Stomach (tissue), 4 donors: ENCODE measurements around the gene NLRP5.
"Not testable (repeated sequence)": the region's sequence is repeated elsewhere in the genome, so short reads cannot be mapped to it uniquely, and the experiment has no call there.

Source experiments
- EP300 ChIP-seq: sonication (generic); formaldehyde crosslinking; IDR thresholded peaks from one replicate; pipeline ENCODE4 v1.6.1; 2017; ENCODE audit warnings: antibody characterized with exemption
- POLR2A ChIP-seq, 4 donors: fragments of 450-650 bp; IDR thresholded peaks; one replicate each; pipeline ENCODE4 v1.6.1; 2016; ENCODE audit warnings: antibody characterized with exemption in 4 of 4, control low read depth in 2 of 4, mild to moderate bottlenecking in 1 of 4, moderate library complexity in 1 of 4
- POLR2AphosphoS5 ChIP-seq, 3 donors: sonication (generic); formaldehyde crosslinking; IDR thresholded peaks; one replicate each; pipeline ENCODE4 v1.6.1; 2016; ENCODE audit warnings: antibody characterized with exemption in 3 of 3
- TF ChIP-seq, protein P1 (sequence below), 7 experiments: fragments of 450-650 bp in 4 of 7; fragments of 200-600 bp in 3 of 7; sonication (generic) in 3 of 7; IDR thresholded peaks; one replicate each; pipeline ENCODE4 v1.5.1; 2016 to 2019; ENCODE audit warnings: antibody characterized with exemption in 7 of 7, control low read depth in 2 of 7, mild to moderate bottlenecking in 1 of 7

DNA sequence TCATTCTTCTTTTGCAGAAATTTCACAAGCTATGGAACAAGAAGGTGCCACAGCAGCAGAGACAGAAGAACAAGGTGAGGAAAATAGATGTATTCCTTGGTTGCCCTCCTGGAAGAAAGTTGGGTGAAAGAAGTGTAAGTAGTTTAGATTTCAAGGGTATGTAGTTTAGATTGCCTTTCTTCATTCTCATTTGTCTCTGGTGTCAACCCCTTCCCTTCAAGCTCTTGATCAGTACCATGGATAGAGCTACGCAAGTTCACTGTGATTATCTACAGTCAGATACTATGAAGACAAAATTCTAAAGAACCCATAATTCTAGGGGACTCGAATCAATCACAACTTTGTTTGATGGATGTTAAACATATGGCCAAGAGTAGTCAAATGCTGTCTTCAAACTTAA, 32.8 kb downstream of the NLRP5 start:
- TF ChIP-seq, protein P1, sequence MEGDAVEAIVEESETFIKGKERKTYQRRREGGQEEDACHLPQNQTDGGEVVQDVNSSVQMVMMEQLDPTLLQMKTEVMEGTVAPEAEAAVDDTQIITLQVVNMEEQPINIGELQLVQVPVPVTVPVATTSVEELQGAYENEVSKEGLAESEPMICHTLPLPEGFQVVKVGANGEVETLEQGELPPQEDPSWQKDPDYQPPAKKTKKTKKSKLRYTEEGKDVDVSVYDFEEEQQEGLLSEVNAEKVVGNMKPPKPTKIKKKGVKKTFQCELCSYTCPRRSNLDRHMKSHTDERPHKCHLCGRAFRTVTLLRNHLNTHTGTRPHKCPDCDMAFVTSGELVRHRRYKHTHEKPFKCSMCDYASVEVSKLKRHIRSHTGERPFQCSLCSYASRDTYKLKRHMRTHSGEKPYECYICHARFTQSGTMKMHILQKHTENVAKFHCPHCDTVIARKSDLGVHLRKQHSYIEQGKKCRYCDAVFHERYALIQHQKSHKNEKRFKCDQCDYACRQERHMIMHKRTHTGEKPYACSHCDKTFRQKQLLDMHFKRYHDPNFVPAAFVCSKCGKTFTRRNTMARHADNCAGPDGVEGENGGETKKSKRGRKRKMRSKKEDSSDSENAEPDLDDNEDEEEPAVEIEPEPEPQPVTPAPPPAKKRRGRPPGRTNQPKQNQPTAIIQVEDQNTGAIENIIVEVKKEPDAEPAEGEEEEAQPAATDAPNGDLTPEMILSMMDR (IDR thresholded peaks at IDR 0.05), result not testable (repeated sequence)
- not testable (repeated sequence) for TF ChIP-seq POLR2A (IDR thresholded peaks at IDR 0.05); EP300; POLR2AphosphoS5 (IDR thresholded peaks at IDR 0.05)
